ENCODE data around the gene WDFY4.

DNA sequence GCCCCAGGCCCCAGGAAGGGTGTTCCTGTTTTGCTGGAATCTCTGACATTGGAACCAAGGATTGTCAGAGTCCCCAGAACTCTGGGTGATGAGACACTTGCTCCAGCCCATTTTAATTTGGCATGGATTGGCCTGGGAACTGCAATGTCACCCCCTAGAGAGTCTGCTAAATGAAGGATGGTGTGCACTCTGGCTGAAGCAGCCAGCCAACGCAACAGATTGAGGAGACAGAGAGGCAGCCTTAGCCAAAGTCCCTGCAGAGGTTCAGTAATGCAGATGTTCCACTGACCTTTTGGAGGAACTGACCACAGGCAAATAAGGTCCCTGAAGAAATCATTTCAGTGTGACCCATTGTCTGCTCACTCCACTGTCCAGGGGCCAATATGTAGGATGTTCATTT lies 241.6 kb downstream of the WDFY4 start:
- no peak for TF ChIP-seq POLR2A (IDR thresholded peaks at IDR 0.05)
- TF ChIP-seq, protein P1, sequence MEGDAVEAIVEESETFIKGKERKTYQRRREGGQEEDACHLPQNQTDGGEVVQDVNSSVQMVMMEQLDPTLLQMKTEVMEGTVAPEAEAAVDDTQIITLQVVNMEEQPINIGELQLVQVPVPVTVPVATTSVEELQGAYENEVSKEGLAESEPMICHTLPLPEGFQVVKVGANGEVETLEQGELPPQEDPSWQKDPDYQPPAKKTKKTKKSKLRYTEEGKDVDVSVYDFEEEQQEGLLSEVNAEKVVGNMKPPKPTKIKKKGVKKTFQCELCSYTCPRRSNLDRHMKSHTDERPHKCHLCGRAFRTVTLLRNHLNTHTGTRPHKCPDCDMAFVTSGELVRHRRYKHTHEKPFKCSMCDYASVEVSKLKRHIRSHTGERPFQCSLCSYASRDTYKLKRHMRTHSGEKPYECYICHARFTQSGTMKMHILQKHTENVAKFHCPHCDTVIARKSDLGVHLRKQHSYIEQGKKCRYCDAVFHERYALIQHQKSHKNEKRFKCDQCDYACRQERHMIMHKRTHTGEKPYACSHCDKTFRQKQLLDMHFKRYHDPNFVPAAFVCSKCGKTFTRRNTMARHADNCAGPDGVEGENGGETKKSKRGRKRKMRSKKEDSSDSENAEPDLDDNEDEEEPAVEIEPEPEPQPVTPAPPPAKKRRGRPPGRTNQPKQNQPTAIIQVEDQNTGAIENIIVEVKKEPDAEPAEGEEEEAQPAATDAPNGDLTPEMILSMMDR (IDR thresholded peaks at IDR 0.05), result no peak
- no peak for TF ChIP-seq POLR2AphosphoS5 (IDR thresholded peaks at IDR 0.05)
- TF ChIP-seq EP300 (IDR thresholded peaks at IDR 0.05), result no peak

Measured in gastroesophageal sphincter (tissue), 3 donors.